Retina (tissue), 1 donor: ENCODE measurements around the gene PIAS1.
"Not testable (repeated sequence)": the region's sequence is repeated elsewhere in the genome, so short reads cannot be mapped to it uniquely, and the experiment has no call there.

Source experiments
- DNase-seq: peaks from one replicate; pipeline ENCODE4 v3.0.0-alpha.2; 2016

PIAS1 gene

DNA sequence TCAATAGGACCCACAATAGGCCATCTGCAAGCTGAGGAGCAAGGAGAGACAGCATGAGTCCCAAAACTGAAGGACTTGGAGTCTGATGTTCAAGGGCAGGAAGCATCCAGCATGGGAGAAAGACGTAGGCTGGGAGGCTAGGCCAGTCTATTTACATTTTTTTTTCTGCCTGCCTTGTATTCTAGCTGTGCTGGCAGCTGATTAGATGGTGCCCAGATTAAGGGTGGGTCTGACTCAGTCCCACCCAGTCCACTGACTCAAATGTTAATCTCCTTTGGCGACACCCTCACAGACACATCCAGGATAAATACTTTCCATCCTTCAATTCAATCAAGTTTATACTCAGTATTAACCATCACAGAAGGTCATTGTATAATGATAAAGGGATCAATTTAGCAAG, 15.9 kb upstream of the PIAS1 start:
- no peak for DNase-seq

GRCh38 chr15:68040144-68040543, 14.0 kb upstream of the PIAS1 start:
- DNase-seq = no peak

GRCh38 chr15:68042156-68042854, 11.8 kb upstream of the PIAS1 start:
- no peak for DNase-seq

- DNase-seq = no peak
Measured at GRCh38 chr15:68042855-68043222, 11.3 kb upstream of the PIAS1 start.

DNA sequence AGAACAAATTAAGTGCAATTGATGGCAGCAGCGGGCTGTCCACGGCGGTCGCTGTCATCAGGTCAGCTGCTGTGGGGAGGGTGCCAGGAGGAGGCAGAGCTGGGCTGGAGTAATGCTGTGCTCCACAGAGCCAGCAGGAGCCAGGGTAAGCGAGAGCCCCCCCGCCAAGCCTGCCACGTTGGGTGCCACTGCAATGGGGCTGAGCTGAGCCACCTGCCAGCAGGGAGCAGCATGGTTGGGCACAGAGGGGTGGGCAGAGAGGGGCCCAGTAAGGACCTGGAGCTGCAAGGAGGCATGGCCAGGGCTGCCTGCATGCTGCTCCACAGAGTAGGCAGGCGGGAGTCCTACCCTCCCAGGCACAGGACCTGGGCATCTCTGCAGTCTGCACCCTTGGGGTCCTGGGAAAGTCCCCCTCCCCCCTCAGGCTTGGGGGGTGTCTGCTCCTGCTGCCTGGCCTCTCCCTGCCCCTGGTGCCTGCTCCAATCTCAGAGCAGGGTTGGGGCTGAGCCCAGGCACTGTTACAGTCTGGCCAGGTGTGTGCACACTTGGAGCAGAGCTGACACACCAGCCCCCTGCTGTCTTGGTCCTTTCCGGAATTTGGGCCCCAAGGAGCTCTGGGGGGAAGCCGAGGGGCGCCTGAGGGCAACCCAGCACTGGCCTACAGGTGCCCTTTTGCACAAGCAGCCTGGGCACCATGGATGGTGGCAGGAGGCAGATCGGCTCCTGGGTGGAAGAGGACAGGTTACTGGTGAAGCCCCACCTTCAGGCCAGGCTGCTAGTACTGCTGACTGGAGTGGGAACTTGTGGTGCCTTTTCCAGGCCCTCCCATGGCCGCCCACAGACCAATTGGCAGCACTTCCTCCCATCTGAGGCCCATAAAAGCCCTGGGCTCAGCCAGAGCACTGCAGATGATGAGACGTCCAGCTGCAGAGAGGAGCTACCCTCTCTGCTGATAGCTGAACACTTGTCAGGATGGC, 8.5 kb upstream of the PIAS1 start:
- DNase-seq = no peak

DNA sequence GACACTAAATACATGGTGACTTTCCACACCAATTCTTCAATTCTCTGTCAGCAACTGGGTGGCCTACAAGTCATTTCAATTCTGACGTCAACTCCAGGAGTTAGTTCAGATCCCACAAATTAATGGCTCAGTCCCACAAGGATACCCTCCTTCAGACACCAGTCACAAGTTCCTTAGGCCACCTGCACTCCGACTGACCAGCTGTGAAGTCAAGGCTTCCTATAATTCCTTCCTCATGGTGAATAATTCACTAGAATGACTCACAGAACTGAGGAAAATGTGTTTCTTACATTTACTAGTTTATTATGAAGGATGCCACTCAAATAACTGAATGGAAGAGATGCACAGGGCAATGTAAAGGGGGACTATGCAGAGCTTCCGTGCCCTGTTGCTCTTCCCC, 6.3 kb upstream of the PIAS1 start:
- no peak for DNase-seq

DNA sequence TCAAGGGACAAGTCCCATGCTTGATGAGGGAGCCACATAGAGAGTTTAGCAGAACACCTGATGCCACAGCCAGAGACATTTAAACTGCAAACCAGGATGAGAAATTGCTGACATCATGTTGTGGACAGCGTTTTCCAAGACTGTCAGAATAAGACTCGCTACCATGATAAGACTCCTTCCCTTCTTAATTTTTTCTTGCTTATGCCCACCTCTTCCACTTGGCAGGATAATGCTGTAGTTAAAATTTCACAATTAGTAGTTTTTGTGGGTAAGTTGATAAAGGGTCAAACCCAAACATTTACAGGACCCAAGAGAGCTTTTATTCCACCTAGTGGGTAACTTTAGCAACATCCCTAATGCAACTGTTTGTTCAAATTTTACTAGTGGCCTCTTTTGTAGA, 3.0 kb upstream of the PIAS1 start:
- DNase-seq = no peak

DNA sequence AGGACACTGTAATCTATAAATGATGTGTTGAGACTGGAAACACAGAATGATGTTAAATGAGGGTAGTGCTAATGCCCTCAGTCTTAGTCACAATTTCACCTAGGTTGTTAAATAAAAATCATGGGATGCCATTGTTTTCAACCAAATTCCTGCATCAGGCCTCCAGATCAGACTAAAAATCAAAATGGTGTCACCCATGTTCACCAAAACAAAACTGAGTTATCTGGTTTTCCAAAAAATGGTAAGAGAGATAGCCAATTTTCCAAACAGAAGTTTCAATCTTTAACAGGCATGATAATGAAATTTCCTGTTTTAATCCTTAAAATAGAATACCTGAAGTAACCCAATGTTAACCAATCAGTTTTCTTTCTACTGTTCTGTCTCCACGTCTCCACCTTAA, 2.2 kb upstream of the PIAS1 start:
- DNase-seq = no peak

GRCh38 chr15:68052431-68052830, 1.7 kb upstream of the PIAS1 start:
- no peak for DNase-seq

DNA sequence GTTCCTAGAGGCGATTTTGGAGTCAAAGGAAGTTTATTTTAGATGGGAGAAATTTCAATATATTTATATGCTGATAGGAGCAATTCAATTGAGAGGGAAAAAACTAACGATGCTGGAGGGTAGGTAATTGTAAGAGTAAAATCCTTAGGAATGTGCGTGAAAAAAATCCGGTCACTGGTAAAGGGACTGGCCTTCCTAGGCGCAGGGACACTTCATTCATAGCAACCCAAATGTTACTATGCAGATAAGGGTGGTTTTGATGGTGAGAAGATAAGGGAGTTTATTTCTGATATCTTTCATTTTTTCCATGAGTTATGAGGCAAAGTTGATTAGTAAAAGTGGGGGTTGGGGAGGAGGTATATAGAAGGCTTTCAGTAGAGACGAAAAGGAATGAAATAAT, 1.1 kb upstream of the PIAS1 start:
- DNase-seq = no peak

GRCh38 chr15:68054628-68055223, 611 bp downstream of the PIAS1 start:
- no peak for DNase-seq

- peak; percentile 80 for DNase-seq
Measured at GRCh38 chr15:68055224-68055705, 1.1 kb downstream of the PIAS1 start.

DNA sequence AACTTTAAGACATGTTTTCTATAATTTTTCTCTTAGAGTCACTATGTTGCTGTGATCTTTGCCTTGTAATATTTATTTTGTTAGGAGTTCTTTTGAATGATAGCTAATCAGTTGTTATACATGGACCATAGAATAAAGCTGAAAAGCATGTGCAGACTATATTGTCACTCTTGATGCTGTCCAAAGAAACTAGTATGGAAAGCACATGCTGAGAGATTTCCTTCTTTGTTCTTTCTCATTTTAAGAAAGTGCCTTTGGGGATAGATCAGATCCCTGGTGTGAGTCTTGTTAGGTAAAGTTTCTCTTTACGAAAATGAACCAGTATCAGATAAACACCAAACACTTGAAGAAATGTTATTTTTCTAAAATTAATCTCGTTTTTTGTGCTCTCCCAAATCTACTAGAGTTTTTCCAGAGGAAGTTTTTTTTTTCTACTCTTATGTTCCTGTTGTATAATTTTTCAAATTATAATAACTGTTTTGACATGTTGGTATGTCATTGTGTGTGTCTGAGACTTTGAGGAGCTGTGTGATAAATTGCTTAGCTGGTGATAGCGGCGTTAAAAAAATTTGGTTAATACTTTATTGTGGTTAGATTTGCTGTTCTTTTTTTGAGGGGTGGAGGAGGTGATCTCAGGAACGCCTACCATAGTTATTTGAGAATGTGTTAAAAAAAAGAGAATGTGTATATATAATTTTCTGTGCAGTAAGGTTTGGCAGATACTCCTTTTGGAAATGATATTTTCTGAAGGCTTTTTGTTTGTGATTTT, 2.2 kb downstream of the PIAS1 start:
- DNase-seq = peak; percentile 8

- no peak for DNase-seq
Measured at GRCh38 chr15:68057034-68057433, 2.9 kb downstream of the PIAS1 start.

DNA sequence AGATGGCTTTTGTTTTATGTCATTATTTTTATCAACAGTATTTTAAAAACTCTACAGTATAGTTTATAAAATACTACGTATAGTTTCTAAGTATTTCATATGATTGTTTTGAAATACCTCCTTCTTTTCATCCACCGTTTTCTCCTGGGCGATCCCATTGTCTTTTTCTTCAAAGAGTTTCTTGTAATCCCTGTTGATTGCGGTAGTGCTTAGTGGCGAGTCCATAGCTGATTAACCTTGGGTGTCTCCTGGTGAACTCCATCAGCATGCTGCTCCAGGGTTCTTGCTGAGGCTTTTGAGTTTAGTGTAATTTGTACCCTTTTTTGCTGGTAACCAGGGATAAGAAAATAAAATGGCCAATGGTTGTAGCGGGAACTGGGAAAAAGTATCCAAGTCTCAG, 3.6 kb downstream of the PIAS1 start:
- no peak for DNase-seq

DNA sequence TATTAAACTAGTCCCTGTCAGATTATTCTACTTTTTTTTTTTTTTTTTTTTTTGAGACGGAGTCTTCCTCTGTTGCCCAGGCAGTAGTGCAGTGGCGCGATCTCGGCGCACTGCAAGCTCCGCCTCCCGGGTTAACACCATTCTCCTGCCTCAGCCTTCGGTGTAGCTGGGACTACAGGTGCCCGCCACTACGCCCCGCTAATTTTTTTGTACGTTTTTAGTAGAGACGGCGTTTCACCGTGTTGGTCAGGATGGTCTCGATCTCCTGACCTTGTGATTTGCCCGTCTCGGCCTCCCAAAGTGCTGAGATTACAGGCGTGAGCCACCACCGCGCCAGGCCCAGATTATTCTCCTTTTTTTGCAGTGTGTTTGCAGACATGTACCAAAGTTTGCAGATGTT, 4.9 kb downstream of the PIAS1 start:
- not testable (repeated sequence) for DNase-seq

- DNase-seq = no peak
Measured at GRCh38 chr15:68059630-68060029, 5.5 kb downstream of the PIAS1 start.

DNA sequence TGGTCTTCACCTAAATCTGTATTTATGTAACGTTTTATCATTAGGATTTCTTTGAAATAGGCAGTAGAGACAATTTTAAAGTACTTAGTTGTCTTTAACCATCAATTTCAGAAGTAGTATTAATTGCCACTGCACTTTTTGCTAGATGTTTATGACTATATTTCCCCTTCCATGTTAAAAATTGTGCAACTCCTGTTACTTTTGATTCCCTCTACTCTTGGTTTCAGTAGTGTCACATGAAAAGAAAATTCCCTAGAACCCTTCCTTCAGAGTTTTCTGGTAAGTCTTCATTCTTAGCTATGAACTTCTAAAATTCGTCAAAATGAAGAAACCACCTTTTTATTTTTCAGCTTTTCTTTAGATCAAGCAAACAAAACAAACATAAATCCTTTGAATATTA, 7.1 kb downstream of the PIAS1 start:
- DNase-seq = no peak

GRCh38 chr15:68061602-68062001, 7.5 kb downstream of the PIAS1 start:
- no peak for DNase-seq

- no peak for DNase-seq
Measured at GRCh38 chr15:68062214-68062613, 8.1 kb downstream of the PIAS1 start.

- no peak for DNase-seq
Measured at GRCh38 chr15:68062946-68063465, 8.9 kb downstream of the PIAS1 start.

GRCh38 chr15:68063606-68064005, 9.5 kb downstream of the PIAS1 start:
- DNase-seq = no peak
